Transverse colon (tissue), 4 donors: Measurements from ENCODE around the gene HHIP. TPM values are rescaled to one million over a fixed set of nuclear protein-coding genes. Genes with fewer than 3 reads are reported as not detected.
"Not testable (repeated sequence)": the region's sequence is repeated elsewhere in the genome, so short reads cannot be mapped to it uniquely, and the experiment has no call there.

Source experiments
- DNase-seq: peaks from one replicate; pipeline ENCODE4 v3.0.0-alpha.2; 2019
- H3K27ac ChIP-seq, 4 donors: fragments of 200-600 bp; sonication (generic); 2 replicates each; pipeline ENCODE4 v1.5.1; 2016 to 2018; ENCODE audit warnings: inconsistent platforms in 4 of 4
- H3K27me3 ChIP-seq: fragments of 200-600 bp; sonication (generic); 2 replicates; pipeline ENCODE4 v1.5.1; 2017; ENCODE audit warnings: inconsistent platforms
- H3K36me3 ChIP-seq, 4 donors: fragments of 200-600 bp; sonication (generic); 2 replicates each; pipeline ENCODE4 v1.5.1; 2017 to 2019; ENCODE audit warnings: inconsistent platforms in 4 of 4
- H3K4me1 ChIP-seq, 4 donors: fragments of 200-600 bp; sonication (generic); 2 replicates each; pipeline ENCODE4 v1.5.1; 2017 to 2020; ENCODE audit warnings: inconsistent platforms in 4 of 4
- H3K4me3 ChIP-seq, 4 donors: fragments of 200-600 bp; sonication (generic); 1 replicate in 1 of 4; 2 replicates in 3 of 4; pipeline versions ENCODE4 v1.5.1 to v1.6.1; 2017 to 2019; ENCODE audit warnings: inconsistent platforms in 4 of 4
- H3K9me3 ChIP-seq, 2 donors: fragments of 200-600 bp; sonication (generic); 2 replicates each; pipeline ENCODE4 v1.5.1; 2017 to 2019; ENCODE audit warnings: inconsistent platforms in 2 of 2
- EP300 ChIP-seq: sonication (generic); formaldehyde crosslinking; IDR thresholded peaks from one replicate; pipeline ENCODE4 v1.6.1; 2017; ENCODE audit warnings: antibody characterized with exemption, low read depth
- POLR2A ChIP-seq: fragments of 450-650 bp; IDR thresholded peaks from one replicate; pipeline ENCODE4 v1.6.1; 2016; ENCODE audit warnings: antibody characterized with exemption, mild to moderate bottlenecking, moderate library complexity
- POLR2AphosphoS5 ChIP-seq, 3 donors: sonication (generic); formaldehyde crosslinking; IDR thresholded peaks; one replicate each; pipeline ENCODE4 v1.6.1; 2016; ENCODE audit warnings: antibody characterized with exemption in 3 of 3
- WGBS, 2 donors: methylation state at CpG; one replicate each; pipeline ENCODE4 v1.1.5; 2018; ENCODE audit warnings: low coverage in 1 of 2; 5-methylcytosine and 5-hydroxymethylcytosine counted together
- in situ Hi-C, 4 donors: fragments of 200-750 bp; cut with MboI; loops; one replicate each; pipeline versions ENCODE4 v1.15.0 to v1.15.1; 2017; ENCODE audit warnings: low sequenced_read_pairs in 3 of 4, low pct_ligation_motif_present in 1 of 4, low pct_unique_long_range_greater_than_20kb in 1 of 4
- intact Hi-C: fragments of 100-400 bp; cut with DNase I; formaldehyde crosslinking; loops from one replicate; pipeline ENCODE4 v1.15.1; 2023; ENCODE audit warnings: low total_unique reads
- small RNA-seq, 4 donors: library from RNA; depleted of rRNA; stranded (forward); fragments of <200 nt; gene quantifications; one replicate each; pipeline ENCODE3, GENCODE V24; 2016
- total RNA-seq, 4 donors: library from RNA; depleted of rRNA; stranded (reverse); fragments of >200 nt; gene quantifications; one replicate each; pipeline ENCODE4 v1.1.0, GENCODE V29; 2016
- TF ChIP-seq, protein P1 (sequence below), 5 experiments: fragments of 200-600 bp in 3 of 5; fragments of 450-650 bp in 2 of 5; sonication (generic) in 3 of 5; IDR thresholded peaks; 1 replicate in 2 of 5; 2 replicates in 3 of 5; pipeline ENCODE4 v1.5.1; 2016 to 2017; ENCODE audit warnings: antibody characterized with exemption in 5 of 5, inconsistent platforms in 3 of 5, mild to moderate bottlenecking in 2 of 5, moderate library complexity in 1 of 5

Gene HHIP
- total RNA-seq, 4 donors from 2014 or later, result 0.20 to 5.9 (median 3.3) TPM

- 23 to 51% methylated on average over 1 of the region's 1 CpG for WGBS, 2 donors
- Histone ChIP-seq H3K36me3 (no peaks in the 10 kb centered on the region), H3K27ac (no peak overlapping the region), H3K9me3 (no peaks in the 10 kb centered on the region), H3K4me1 (peaks cover 0 to 9% (median 2%) of the 10 kb centered on the region in 4 donors), H3K4me3 (no peak overlapping the region), H3K27me3 (no peaks in the 10 kb centered on the region)
- in situ Hi-C loops, result no loop called here
- TF ChIP-seq POLR2A (no peak), POLR2AphosphoS5 (IDR thresholded peaks at IDR 0.05) (no peak), EP300 (no peak)
- TF ChIP-seq, protein P1, sequence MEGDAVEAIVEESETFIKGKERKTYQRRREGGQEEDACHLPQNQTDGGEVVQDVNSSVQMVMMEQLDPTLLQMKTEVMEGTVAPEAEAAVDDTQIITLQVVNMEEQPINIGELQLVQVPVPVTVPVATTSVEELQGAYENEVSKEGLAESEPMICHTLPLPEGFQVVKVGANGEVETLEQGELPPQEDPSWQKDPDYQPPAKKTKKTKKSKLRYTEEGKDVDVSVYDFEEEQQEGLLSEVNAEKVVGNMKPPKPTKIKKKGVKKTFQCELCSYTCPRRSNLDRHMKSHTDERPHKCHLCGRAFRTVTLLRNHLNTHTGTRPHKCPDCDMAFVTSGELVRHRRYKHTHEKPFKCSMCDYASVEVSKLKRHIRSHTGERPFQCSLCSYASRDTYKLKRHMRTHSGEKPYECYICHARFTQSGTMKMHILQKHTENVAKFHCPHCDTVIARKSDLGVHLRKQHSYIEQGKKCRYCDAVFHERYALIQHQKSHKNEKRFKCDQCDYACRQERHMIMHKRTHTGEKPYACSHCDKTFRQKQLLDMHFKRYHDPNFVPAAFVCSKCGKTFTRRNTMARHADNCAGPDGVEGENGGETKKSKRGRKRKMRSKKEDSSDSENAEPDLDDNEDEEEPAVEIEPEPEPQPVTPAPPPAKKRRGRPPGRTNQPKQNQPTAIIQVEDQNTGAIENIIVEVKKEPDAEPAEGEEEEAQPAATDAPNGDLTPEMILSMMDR (IDR thresholded peaks at IDR 0.05), result no peak
- intact Hi-C loops, result no loop called here
- DNase-seq, result no peak
Observed at GRCh38 chr4:144788469-144788868, 142.5 kb downstream of the HHIP start.

GRCh38 chr4:144791933-144792332, 146.0 kb downstream of the HHIP start:
- H3K4me1 ChIP-seq, H3K27me3 ChIP-seq, H3K4me3 ChIP-seq, H3K27ac ChIP-seq, DNase-seq, H3K9me3 ChIP-seq, in situ Hi-C loops, H3K36me3 ChIP-seq, intact Hi-C loops: not testable (repeated sequence)
- 73 to 80% methylated on average over 1 to 8 of the region's 8 CpGs for WGBS, 2 donors

Small RNA genes lying within 50 kb of the gene (small RNA-seq; reads per million reads assigned to genes)
- gene RF02271, result 0 reads per million in 4 donors
